HG02678 (cell line): ENCODE measurements around the gene SWAP70.

ENCODE experiments used
- ATAC-seq: cut with Tn5 transposase; IDR thresholded peaks from one replicate; pipeline ENCODE4 v1.9.1; 2021; ENCODE audit warnings: mild to moderate bottlenecking, moderate library complexity; ENCODE audit not compliant: unreplicated experiment

Gene SWAP70

GRCh38 chr11:9773524-9773923 is 109.6 kb downstream of the SWAP70 start:
- ATAC-seq = no peak

GRCh38 chr11:9774109-9774508 is 110.2 kb downstream of the SWAP70 start:
- ATAC-seq = no peak

DNA sequence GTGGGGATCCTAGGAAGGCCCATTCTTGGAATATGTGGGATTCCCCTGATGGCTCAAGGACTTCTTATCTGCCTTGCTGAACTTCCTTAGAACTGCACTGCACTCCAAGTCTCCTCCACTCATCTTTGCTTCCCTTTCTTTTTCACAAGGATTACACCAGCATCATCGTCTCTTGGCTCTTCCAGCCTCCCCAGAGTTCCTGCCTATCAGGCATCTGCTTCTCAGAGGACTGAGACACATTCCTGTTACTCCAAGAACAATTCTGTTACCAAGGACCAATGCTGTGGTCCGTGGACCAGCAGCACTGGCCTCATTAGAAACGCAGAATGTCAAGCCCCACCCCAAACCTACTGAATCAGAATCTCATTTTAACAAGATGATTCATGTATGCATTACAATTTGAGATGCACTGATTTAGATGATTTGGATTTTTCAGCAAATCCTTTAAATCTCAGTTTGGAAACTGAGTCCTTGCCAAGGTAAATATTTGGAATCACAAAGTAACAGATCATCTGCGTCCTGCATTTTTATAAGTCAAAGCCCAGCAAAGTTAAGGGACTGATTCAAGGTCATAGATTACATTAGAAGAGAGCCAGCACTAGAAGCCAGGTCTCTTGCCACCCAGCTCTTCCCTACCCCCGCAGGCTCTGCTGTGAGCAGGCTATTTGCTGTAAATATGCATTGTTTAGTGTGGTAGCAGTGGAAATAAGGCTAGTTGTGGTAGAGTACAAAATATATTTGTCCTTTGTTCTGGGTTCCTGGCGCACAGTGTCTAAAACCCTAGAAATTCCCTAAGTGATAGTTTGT is 110.9 kb downstream of the SWAP70 start:
- ATAC-seq = no peak

GRCh38 chr11:9775398-9775779 is 111.5 kb downstream of the SWAP70 start:
- no peak for ATAC-seq

- ATAC-seq = no peak
These were observed 112.3 kb downstream of the SWAP70 start for GRCh38 chr11:9776203-9776602.

DNA sequence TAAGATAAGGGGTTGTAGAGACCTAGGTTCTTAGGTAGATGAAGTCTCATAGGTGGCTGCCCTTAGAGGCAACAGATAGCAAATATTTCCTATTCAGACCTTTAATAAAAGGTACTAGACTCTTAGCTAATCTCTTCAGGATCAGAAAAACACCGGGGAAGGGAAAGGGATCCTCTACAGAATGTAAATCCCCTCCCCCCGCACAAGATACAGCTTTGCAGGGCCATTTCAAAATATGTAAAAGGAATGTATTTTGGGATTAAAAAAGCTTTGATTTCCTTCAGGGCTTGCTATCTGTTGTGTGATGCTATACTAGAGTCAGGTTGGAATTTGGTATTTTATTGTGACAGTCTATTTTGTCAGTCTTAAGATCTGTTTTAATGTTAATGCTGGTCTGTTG is 113.2 kb downstream of the SWAP70 start:
- no peak for ATAC-seq

GRCh38 chr11:9777525-9777924 is 113.6 kb downstream of the SWAP70 start:
- no peak for ATAC-seq

GRCh38 chr11:9780929-9781328 is 117.1 kb downstream of the SWAP70 start:
- ATAC-seq = no peak

DNA sequence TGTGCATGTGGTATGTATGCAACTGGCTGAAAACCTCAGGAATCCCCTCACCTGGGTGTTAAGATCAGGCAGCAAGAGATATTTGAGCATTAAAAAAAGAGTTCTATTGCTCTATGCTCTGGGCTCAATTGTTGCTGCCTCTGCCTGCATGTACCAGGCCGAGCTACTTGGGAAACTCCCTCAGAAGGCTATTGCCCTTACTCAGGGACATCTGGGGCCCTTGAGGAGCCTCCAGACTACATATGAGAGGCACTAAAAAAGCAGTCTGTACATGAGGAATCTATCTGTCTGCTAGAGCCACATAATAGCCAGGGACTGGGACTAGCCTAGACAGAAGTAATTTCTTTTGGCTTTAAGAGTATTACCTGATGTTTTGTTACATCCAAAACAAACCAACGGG is 120.1 kb downstream of the SWAP70 start:
- no peak for ATAC-seq

GRCh38 chr11:9784602-9785315 is 120.9 kb downstream of the SWAP70 start:
- no peak for ATAC-seq

DNA sequence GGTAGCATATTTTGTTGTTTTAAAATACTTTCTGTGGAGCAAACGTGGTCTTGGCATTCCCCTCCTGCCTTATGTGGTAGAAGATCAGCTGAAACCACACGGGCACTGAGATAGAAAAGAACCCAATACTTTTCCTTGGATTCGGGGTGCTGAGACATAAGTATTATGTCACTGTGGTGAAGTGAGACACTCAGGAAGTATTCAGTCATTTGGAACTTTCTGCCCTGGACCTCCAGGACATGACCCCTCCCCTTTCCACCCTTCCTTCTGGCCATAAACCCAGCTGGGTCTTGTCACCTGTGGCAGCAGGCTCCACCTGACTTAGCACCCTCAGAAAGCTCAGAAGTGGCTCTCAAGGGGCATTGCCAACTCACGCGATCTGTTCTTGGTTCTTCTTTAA is 123.4 kb downstream of the SWAP70 start:
- no peak for ATAC-seq

DNA sequence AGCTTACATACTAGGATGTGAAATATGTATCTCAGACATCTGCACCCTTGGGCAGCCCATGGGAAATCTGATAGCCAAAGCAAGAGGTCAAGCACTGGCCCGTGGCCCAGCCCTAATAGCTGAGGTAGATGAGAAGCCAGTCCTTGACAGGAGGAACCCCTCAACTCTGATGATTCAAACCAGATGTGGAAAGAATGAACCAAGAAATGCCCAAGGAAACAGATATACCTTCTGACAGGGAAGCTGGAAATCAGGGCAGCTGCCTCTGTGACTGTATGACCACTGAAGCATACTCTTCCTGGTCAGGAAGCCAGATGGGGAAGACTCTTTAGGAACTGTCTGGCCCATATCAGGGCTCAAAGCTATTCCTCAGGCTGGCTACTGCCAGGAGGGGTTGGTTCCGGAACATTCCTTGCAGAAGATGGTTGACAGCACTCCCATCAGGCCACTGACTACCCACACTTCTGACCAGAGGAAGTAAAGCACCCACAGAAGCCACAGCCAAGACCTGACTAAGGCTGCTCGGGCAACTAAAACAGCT is 124.2 kb downstream of the SWAP70 start:
- no peak for ATAC-seq

- ATAC-seq = no peak
These were observed 126.0 kb downstream of the SWAP70 start for GRCh38 chr11:9789910-9790309.

- no peak for ATAC-seq
These were observed 126.8 kb downstream of the SWAP70 start for GRCh38 chr11:9790703-9791102.

DNA sequence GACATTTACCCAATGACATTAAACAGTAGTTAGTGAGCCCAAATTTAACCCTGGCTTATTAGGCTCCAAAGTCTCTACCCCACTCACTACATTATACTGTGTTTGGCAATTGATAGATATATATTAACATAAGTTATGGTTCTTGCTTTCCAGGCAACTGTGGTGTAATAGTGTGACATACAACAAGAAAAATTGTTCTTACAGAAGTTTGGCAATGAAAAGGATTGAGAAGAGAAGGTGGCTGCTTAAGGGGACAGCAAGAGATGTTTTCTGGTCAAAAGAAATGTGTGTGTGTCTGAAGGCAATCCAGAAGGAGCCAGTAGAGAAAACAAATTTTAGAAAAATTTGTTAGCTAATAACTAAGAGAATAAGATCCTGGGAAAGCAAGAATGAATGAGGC is 132.4 kb downstream of the SWAP70 start:
- no peak for ATAC-seq

DNA sequence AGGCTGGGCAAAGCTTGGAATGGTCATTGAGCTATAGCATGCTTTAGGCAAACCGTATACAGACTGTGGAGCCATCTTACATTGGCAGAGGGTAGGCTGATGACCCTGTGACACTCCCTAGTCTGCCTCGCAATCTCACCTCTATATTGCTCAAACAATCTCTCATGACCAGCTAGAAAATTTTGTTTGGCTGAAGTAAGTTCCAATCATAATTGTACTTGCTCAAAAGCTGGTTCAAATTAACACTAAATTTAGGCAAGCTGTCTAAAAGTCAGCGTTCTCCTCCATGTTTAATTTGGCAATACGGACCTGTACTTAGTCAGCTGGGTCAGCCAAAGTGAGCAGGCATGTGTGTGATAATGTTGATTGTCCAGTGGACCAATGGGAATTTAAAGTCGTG is 133.0 kb downstream of the SWAP70 start:
- ATAC-seq = no peak

DNA sequence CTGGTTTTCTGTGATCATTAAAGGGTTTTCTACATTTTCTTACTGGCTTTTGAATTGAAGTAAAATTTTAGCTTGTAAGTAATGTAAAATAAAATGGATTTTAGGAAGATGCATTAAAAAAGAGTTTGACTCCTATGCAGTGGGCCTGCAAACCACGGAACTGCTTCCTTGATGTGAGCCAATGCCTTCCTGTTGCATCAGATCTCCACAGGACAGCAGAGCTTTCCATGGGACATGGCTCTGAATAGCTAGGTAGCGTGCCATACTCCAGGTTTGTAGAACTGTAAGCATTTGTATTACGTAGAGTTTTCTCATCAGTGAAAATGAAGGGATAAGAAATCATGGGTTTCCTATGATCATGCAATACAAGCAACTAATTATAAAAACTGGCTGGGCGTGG is 133.4 kb downstream of the SWAP70 start:
- ATAC-seq = no peak

- no peak for ATAC-seq
These were observed 136.0 kb downstream of the SWAP70 start for GRCh38 chr11:9799886-9800285.

DNA sequence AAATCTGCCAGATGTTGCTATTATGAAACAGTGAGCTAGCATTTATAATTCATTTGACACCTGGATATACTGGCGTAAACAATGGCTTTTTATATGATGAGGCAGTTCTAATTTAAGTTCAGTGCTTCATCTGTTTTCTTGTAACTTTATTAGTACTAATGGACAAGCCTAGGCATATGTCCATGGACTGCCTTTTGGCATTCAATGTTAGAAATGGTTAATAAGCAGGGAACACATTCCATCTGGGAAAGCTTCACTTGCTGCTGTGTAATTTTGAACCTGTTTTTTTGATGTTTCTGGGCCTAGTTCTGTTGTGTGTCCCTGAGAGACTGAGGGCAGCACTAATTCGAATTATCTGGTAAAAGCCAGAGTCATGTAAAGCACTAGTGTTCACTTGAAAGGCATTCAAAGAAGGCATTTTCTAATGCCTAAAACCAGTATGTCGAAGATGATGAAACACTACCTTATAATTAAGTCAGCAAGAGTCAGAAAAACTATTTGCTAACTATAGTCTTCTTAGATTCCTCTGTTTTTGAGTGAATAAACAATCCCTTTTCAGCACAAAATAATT is 138.5 kb downstream of the SWAP70 start:
- no peak for ATAC-seq
